22Rv1 (cell line): ENCODE measurements around the gene DAP.

ENCODE experiments used
- ZFX ChIP-seq: fragments of 450-650 bp; IDR thresholded peaks from 2 replicates; pipeline ENCODE4 v1.6.1; 2017; ENCODE audit warnings: antibody characterized with exemption, borderline replicate concordance
- TF ChIP-seq, protein P1 (sequence below): fragments of 450-650 bp; IDR thresholded peaks from 2 replicates; pipeline ENCODE4 v1.5.1; 2017; ENCODE audit warnings: mild to moderate bottlenecking

DNA sequence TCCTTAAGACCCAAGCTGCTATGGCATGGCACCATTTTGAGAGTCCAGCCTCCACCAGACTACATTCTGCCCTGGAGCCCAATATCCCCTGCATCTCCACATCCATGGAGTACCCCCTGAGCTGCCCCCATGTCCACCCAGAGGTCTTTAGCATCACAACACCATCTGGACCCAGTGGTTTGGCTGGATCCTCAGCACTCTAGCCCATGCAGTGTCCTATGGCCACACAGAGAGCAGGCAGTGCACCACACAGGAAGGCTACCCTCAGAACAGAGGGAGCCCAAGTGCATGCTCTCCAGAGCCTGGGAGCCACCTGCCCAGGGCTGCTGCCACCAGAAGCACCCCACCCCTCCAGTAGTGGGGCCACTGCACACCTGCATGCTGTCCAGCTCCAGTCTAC is 18.6 kb upstream of the DAP start:
- no peak for TF ChIP-seq ZFX
- TF ChIP-seq, protein P1, sequence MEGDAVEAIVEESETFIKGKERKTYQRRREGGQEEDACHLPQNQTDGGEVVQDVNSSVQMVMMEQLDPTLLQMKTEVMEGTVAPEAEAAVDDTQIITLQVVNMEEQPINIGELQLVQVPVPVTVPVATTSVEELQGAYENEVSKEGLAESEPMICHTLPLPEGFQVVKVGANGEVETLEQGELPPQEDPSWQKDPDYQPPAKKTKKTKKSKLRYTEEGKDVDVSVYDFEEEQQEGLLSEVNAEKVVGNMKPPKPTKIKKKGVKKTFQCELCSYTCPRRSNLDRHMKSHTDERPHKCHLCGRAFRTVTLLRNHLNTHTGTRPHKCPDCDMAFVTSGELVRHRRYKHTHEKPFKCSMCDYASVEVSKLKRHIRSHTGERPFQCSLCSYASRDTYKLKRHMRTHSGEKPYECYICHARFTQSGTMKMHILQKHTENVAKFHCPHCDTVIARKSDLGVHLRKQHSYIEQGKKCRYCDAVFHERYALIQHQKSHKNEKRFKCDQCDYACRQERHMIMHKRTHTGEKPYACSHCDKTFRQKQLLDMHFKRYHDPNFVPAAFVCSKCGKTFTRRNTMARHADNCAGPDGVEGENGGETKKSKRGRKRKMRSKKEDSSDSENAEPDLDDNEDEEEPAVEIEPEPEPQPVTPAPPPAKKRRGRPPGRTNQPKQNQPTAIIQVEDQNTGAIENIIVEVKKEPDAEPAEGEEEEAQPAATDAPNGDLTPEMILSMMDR: no peak
